ENCODE measurements around the gene LMOD1.
"Not testable (repeated sequence)": the region's sequence is repeated elsewhere in the genome, so short reads cannot be mapped to it uniquely, and the experiment has no call there.

The LMOD1 gene

GRCh38 chr1:201912832-201913231, 33.5 kb downstream of the LMOD1 start:
- no peak for DNase-seq

DNA sequence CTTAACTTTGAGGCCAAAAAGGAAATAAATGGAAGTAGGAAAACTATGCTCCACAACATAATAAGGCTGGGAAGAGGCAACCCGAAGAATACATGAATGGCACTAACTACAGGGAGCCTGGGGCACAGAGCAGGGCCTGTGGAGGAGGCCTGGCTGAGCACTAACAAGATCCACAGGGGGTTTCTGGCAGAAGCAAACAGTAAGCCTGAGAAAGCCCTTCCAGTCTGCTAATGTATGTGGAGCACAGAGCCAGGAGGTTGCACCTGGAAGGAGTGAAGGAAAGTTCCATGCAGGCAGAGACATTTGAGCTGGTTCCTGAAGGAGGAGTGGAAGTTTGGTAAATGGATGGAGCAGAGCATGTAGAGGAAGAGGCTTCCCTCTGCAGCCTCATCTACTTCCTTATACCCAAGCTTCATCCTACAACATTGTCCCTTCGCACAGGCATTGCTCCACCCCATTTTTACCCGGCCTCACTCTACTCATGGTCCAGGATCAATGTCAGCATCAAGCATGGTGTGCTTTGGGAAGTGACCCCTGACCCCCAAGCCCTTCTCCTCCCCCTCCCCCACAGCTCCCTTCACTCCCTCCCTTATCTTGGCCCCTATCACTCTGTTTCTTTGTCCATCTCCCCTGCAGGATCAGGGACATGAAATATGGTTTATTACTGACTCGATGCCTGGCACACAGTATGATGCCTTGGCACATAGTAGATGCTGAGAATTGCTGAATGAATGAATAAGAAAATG, 34.3 kb downstream of the LMOD1 start:
- DNase-seq: peak; percentile 21

- DNase-seq: no peak
These were observed 38.7 kb downstream of the LMOD1 start for GRCh38 chr1:201907621-201908020.

DNA sequence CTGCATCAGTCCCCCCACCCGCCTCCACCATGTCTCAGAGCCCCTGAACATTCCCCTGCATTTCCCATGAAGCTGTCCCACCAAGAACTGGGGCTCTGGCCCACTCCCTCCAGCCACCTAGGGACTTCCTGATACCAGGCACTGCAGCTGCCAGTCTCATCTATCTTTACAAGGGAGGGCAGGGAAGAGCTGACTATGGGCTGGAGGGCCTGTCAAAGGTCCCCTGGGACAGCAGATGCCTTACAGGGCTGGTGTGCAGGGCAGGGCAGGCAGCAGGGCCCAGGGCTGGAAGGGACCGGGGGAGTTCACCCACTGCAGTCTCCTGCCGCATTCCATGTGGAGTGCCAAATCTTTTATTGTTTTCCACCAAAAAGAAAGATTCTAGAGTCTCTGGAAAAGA, 40.0 kb downstream of the LMOD1 start:
- DNase-seq: no peak

- no peak for DNase-seq
These were observed 41.0 kb downstream of the LMOD1 start for GRCh38 chr1:201905234-201905890.

GRCh38 chr1:201904579-201904978, 41.8 kb downstream of the LMOD1 start:
- no peak for DNase-seq

- no peak for DNase-seq
These were observed 43.2 kb downstream of the LMOD1 start for GRCh38 chr1:201903135-201903534.

GRCh38 chr1:201902198-201902597, 44.1 kb downstream of the LMOD1 start:
- no peak for DNase-seq

GRCh38 chr1:201901036-201901435, 45.3 kb downstream of the LMOD1 start:
- not testable (repeated sequence) for DNase-seq

DNA sequence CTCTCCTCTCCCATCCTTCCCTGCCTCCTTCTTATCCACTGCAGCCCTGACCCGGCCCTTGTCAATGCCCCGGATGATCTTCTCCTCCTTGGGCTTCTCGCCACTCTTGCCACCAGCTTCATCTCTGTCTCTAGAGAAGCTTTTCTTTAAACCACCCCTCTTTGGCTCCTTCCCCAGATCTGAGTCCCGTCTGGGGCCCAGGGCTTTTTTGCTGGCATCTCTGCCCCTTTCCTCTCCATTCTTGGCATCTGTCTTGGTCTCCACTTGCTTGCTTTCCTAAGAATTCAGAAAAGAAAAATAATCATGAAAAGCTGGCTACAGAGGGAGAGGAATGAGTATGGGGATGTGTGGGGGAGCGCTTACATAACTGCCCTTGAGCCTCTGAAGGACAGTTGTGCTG, 45.9 kb downstream of the LMOD1 start:
- DNase-seq: no peak

DNA sequence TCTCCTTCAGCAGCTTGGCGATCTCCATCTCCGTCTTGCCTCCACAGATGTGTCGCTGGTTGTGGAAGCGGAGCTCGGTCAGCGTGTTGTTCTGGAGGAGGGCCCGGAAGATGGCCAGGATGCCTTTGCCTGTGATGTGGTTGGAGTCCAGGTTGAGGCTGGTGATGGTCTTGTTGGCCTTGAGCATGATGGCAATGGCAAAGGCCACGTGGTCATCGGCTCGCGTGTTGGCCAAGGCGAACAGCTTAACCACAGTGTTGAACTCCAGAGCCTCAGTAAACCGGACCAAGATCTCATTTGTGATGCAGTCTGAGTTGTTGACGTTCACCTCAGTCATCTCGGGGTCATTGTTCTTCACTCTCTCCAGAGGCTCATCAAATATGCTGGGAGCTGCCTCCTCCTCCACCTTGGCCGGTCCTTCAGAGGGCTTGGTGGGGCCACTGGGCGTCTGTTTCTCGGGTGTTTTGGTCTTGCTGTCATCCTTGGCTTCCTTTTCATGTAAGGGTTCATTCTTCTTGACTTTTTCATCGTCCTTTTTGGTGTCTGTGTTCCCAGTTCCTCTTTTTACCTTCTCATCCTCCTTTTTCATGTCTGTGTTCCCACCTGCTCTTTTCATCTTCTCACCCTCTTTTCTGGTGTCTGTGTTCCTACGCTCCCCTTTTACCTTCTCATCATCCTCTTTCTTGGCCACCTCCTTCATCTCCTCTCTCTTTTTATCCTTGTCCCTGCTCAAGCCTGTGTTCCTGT, 46.5 kb downstream of the LMOD1 start:
- no peak for DNase-seq

DNA sequence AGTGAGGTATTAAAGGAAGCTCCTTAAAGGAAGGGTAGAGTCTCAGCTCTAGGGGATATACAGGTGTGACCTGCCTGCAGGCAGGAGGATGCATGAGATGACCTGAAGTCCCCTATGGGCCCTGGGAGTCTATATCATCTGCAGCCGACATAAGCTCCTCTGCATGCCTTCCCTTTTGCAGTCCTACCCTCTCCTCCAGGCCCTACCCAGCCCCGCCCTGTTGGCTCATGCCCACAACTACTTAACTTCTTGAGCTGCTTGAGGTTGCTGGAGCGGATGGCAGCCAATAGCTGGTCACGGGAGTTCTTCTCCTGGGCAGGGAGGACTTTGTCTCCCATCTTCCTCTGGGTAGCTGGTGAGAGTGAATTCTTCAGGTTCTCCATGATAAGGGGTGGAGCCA, 47.4 kb downstream of the LMOD1 start:
- no peak for DNase-seq

DNA sequence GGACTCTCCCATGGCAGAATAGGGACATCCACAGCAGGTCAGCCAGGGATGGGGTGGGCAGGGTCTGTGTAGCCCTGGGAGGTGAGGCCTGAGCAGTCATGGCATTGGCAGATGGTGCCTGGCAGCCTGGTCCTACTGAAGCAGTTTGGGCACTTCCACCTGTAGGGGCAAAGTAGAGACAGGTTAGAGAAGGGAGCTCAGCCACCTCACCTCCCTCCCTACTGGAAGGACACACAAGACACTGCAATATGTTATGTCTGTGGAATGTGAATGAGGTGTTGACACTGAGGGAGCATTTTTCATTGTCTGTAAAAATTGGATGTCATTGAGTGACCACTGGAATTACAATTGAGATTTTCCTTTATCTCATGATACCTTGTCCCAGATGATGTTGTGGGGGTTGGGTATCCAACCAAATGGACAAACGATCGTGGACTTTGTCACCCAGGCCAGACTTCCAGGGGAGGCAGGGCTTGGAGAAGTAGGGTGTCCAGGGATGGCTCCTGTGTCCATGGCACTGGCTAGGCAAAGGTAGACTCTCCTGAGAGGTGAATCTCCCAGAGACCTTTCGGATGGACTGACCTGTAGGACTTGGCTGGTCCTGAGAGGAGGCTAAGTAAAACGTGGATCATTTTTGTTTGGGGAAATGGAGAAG, 48.0 kb downstream of the LMOD1 start:
- DNase-seq: no peak

DNA sequence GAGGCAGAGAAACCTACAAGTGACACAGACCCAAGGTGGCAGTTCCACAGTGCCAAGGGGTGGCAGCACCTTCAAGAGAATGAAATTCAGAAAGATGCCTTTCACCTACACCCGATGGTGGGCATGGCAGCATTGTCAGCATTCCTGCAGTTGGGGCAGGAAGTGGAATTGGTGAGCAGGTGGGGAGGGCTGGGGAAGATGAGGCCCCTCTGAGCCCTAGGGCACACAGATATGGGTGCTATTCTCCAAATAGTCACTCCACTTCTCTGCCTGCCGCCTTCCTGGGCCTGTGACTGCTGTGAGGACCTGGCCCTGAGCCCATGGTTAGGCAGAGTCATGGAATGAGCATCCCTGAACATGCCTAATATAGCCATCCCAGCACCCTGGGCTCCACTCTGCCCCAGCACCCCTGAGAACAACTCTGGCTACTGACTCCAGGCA, 49.4 kb downstream of the LMOD1 start:
- no peak for DNase-seq

DNA sequence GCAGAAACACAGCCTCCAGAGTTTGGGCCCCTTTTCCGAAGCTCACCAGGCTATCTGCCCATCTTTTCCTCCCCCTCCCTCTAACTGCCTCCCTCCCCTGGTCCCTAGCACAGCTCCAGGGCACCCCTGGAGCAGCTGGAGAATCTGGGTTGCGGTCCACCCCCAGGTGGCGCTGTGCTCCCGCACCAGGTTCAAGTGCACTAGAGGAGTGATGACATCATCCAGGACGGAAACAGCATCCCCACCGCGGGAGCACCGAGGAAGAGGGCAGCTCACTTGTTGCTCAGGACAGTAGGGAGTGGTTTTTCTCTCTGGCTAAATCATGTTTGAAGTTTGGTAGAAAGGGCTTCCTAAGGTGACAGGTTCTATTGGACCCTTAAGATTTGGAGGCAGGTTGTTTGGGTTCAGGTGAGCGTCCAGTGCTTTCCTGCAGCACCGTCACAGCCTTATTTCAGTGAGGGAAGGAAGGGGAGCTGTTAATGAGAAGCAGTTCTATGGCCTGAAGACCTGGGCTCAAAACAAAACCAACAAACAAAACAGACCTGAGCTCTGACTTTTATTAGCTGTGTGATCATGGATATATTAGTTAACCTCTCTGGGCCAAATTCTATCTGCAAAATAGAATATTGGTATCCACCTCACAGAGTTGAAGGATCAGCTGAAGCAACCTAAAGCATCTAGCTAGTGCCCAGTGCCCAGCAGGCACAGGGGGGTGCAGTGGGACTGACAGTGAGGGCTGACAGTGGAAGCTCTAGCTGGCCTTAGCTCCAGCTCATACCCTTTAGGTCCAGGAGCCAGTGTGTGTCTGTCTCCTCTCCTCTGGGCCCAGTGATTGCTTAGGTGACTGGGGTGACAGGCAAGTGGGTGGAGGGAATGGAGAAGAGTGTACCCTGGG, 50.2 kb downstream of the LMOD1 start:
- peak; percentile 67 for DNase-seq

GRCh38 chr1:201895120-201895665, 51.2 kb downstream of the LMOD1 start:
- no peak for DNase-seq

- no peak for DNase-seq
These were observed 51.8 kb downstream of the LMOD1 start for GRCh38 chr1:201894343-201895119.

DNA sequence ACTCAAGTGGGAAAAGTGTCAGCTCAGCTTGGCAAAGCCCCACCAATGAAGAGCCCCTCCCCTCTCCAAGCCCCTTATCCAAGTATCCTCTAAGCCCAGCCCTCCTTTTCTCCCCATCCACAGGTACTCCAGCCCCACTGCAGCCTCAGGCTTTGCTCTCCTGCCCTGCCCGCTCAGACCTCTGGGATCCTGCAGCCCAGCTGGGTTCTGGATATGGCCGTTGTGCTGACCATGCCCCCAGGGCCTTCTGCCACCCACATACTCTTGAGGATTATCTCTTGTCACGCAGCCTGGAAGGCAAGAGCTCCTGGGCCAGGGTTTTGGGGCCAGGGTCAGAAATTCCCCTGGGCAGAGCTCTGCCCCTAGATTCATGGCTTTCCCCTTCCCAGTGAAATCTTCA, 52.9 kb downstream of the LMOD1 start:
- no peak for DNase-seq

DNA sequence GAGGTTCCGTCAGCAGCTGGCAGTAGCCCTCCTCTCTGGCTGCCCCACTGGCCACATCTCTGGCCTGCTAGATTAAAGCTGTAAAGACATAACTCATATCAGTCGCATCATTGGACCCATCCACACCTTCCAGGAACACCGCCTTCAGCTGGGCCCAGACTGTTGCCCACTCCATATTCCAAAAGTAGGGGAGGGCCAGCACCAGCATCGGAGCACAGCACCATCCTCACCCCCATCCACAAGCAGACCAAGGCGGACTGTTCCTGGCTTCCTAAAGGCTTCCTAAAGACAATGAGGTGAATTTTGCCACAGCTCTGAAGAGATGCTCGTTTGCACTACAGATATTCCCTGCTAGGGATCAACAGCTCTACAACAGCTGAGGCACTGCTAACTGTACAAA, 54.1 kb downstream of the LMOD1 start:
- no peak for DNase-seq

- no peak for DNase-seq
These were observed 54.8 kb downstream of the LMOD1 start for GRCh38 chr1:201891451-201892045.
